OCI-LY3 (cell line): ENCODE data around the gene MUCL3.

Experiments used
- H2AFZ ChIP-seq: fragments of 200-600, 300-600 bp; shearing (Covaris generic); 2 replicates; pipeline ENCODE4 v1.6.0; 2014; ENCODE audit warnings: antibody characterized with exemption, low read depth, low read length
- H3K27ac ChIP-seq: fragments of 200-600, 300-600 bp; sonication (generic); 2 replicates; pipeline ENCODE4 v1.5.1; 2014; ENCODE audit warnings: mild to moderate bottlenecking, low read length, moderate library complexity, mixed read lengths
- H3K27me3 ChIP-seq: fragments of 200-600, 300-600 bp; sonication (generic); 2 replicates; pipeline ENCODE4 v1.6.1; 2014; ENCODE audit warnings: low read depth, low read length, mixed read lengths
- H3K36me3 ChIP-seq: fragments of 200-600, 300-600 bp; sonication (generic); replicated peaks from 2 replicates; pipeline ENCODE3; 2014; ENCODE audit warnings: low read depth, low read length, mixed read lengths
- H3K4me1 ChIP-seq: fragments of 300-600, 200-600 bp; sonication (generic); 2 replicates; pipeline ENCODE4 v1.6.1; 2014; ENCODE audit warnings: low read length, mixed read lengths
- H3K4me2 ChIP-seq: fragments of 200-600, 300-600 bp; sonication (generic); 2 replicates; pipeline ENCODE4 v1.6.1; 2014; ENCODE audit warnings: low read length, mixed read lengths
- H3K4me3 ChIP-seq: fragments of 300-600, 200-600 bp; sonication (generic); 2 replicates; pipeline ENCODE4 v1.5.1; 2014; ENCODE audit warnings: antibody characterized with exemption, mild to moderate bottlenecking, low read length, moderate library complexity
- H3K79me2 ChIP-seq: fragments of 300-600, 200-600 bp; shearing (Covaris generic); 2 replicates; pipeline ENCODE4 v1.6.1; 2014; ENCODE audit warnings: mild to moderate bottlenecking, low read length, mixed read lengths
- H3K9ac ChIP-seq: fragments of 300-600, 200-600 bp; shearing (Covaris generic); 2 replicates; pipeline ENCODE4 v1.6.0; 2014; ENCODE audit warnings: mild to moderate bottlenecking, low read length, moderate library complexity
- H3K9me3 ChIP-seq: fragments of 200-600, 300-600 bp; shearing (Covaris generic); 2 replicates; pipeline ENCODE4 v1.6.1; 2014; ENCODE audit warnings: low read length, mixed read lengths; ENCODE audit not compliant: insufficient read depth
- H4K20me1 ChIP-seq: fragments of 200-600, 300-600 bp; sonication (generic); 2 replicates; pipeline ENCODE4 v1.6.1; 2016; ENCODE audit warnings: low read length, mixed read lengths; ENCODE audit not compliant: insufficient read depth
- CTCF ChIP-seq: fragments of 200-600, 300-600 bp; sonication (generic); IDR thresholded peaks from 2 replicates; pipeline ENCODE4 v1.5.1; 2014; ENCODE audit warnings: antibody characterized with exemption, low read length, low read depth
- EZH2phosphoT487 ChIP-seq: fragments of 200-600 bp; shearing (Covaris generic); IDR thresholded peaks from 2 replicates; pipeline ENCODE4 v1.6.1; 2018; ENCODE audit warnings: antibody characterized with exemption, mixed run types, low read depth

Gene MUCL3

GRCh38 chr6:30945281-30945680 lies 4.5 kb downstream of the MUCL3 start:
- no peak overlapping the region for H3K4me2 ChIP-seq
- H3K36me3 ChIP-seq: no peaks in the 10 kb centered on the region
- H3K79me2 ChIP-seq: no peaks in the 10 kb centered on the region
- H3K9ac ChIP-seq: no peak overlapping the region
- H3K4me1 ChIP-seq: peaks cover 16% of the 10 kb centered on the region
- H3K27ac ChIP-seq: no peak overlapping the region
- H3K9me3 ChIP-seq: no peaks in the 10 kb centered on the region
- no peak overlapping the region for H2AFZ ChIP-seq
- no peak for TF ChIP-seq EZH2phosphoT487
- no peak for TF ChIP-seq CTCF
- H4K20me1 ChIP-seq: no peaks in the 10 kb centered on the region
- no peak overlapping the region for H3K4me3 ChIP-seq
- H3K27me3 ChIP-seq: 0 out of 2 replicates have a peak, but pooled peaks cover 4% of the 10 kb centered on the region

GRCh38 chr6:30947231-30947630 lies 6.5 kb downstream of the MUCL3 start:
- Histone ChIP-seq H2AFZ (no peak overlapping the region), H3K9me3 (no peaks in the 10 kb centered on the region), H3K79me2 (no peaks in the 10 kb centered on the region), H3K27me3 (0 out of 2 replicates have a peak, but pooled peaks cover 4% of the 10 kb centered on the region), H3K36me3 (no peaks in the 10 kb centered on the region), H3K4me2 (no peak overlapping the region), H3K27ac (no peak overlapping the region), H4K20me1 (no peaks in the 10 kb centered on the region), H3K4me1 (0 out of 2 replicates have a peak, but pooled peaks cover 3% of the 10 kb centered on the region), H3K4me3 (no peak overlapping the region), H3K9ac (no peak overlapping the region)
- TF ChIP-seq EZH2phosphoT487: no peak
- no peak for TF ChIP-seq CTCF

GRCh38 chr6:30948811-30949210 lies 8.0 kb downstream of the MUCL3 start:
- TF ChIP-seq EZH2phosphoT487 (no peak), CTCF (no peak)
- Histone ChIP-seq H3K36me3 (no peaks in the 10 kb centered on the region), H3K4me1 (0 out of 2 replicates have a peak, but pooled peaks cover 3% of the 10 kb centered on the region), H2AFZ (no peak overlapping the region), H3K9ac (no peak overlapping the region), H3K27ac (no peak overlapping the region), H4K20me1 (no peaks in the 10 kb centered on the region), H3K79me2 (no peaks in the 10 kb centered on the region), H3K9me3 (no peaks in the 10 kb centered on the region), H3K4me2 (no peak overlapping the region), H3K4me3 (no peak overlapping the region), H3K27me3 (no peaks in the 10 kb centered on the region)

GRCh38 chr6:30951907-30952469 lies 11.2 kb downstream of the MUCL3 start:
- no peaks in the 10 kb centered on the region for H3K27me3 ChIP-seq
- no peak overlapping the region for H3K4me2 ChIP-seq
- H2AFZ ChIP-seq: no peak overlapping the region
- no peak overlapping the region for H3K4me3 ChIP-seq
- no peaks in the 10 kb centered on the region for H4K20me1 ChIP-seq
- H3K36me3 ChIP-seq: no peaks in the 10 kb centered on the region
- H3K4me1 ChIP-seq: peaks cover 13% of the 10 kb centered on the region
- no peak for TF ChIP-seq EZH2phosphoT487
- no peak for TF ChIP-seq CTCF
- no peaks in the 10 kb centered on the region for H3K79me2 ChIP-seq
- no peak overlapping the region for H3K27ac ChIP-seq
- no peaks in the 10 kb centered on the region for H3K9me3 ChIP-seq
- no peak overlapping the region for H3K9ac ChIP-seq
